ENCODE data around the gene TCP11X2. TPM values are rescaled to one million over a fixed set of nuclear protein-coding genes. Genes with fewer than 3 reads are reported as not detected.

TCP11X2 gene
- 1.8 TPM for total RNA-seq

DNA sequence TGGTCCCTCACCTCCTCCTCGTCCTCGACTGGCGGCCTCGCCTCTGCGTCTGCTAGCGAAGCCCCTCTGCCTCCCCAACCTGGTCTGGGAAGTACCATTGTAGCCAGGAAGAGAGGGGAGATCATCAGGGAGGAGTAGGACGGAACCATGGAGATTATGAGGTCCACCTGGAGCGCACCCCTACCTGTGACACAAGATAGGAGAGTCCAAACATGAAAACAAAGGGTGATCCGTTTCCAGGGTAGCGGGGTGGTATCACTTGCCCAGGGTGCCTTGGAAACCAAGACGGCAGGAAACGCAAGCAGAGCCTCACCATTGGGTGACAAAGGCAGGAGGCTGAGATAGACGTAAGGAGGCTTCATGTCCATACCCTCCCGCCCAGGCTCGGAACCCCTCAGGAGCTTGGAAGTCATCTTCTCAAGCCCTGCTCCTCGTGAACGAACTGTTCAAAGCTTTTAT is at the start of gene TCP11X2:
TSS of gene TCP11X2 (minus strand) at position 51 of the 459 bp plus-strand sequence.

DNA sequence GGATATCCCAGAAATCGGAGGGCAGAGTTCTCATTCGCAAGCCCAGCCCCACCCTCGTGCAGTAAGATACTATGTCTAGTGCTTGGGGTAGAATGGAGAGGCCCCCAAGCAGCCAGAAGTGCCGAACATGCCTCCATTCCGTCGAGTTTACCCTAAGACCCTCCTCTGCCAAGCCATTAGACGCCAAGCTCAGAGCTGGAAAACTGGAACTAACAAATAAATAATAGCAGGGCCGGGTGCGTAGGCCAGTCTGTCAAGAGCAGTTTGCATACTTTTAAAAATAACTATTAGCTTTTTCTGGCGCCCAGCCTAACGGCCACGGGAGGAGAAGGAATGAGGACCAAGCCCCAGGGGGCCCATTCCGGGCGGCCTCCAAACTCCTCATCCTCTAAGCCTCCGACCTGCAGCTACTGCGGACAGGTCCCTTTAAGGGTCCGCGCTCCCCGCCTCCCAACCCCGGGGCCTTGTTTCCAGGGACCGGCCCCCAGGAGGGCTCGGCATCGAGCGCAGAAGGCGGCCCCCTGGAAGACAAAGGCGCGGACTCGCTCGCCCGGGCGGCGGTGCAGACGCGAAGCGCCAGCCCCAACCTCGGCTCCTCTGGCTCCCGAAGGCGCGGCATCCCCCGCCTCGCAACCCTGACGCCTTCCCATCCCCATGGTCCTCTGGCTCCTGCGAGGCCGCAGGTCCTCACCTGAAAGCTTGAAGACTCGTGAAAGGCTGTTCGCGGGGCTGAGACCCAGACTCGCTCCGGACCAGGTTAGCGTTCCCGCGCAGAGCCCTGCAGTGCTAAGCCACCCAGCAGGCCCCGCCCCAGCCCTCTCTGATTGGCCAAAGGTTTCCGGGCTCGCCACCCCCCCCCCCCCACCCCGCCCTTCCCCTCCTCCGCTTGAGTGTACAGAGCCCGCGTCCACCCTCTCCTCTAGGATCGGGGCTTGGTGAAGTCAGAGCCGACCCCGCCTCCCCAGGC is 44.6 kb upstream of the TCP11X2 start, which contains the start of gene TMSB15A:
TSS of gene TMSB15A (minus strand) at position 765 of the 967 bp plus-strand sequence.

DNA sequence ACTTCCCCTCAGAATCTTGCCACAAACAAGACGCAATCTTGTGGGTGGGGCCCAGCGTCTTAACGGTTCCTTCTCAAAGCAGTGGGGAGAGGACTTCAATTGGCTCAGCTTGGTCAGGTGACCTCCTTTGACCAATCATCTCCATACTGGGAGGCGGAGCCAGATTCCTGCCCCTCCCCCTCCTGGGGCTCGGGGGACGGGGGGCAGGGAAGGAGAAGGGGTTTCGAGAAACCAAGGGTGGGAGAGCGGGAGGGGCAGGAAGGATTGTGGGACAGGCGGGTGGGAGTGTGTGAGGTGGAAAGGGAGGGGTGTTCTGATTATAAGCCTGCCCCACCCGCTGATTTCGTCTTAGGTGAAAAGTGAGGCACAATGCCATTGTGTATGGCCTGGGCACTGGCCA is 31.7 kb downstream of the TCP11X2 start, which contains the start of gene NXF2B:
TSS of gene NXF2B (minus strand) at position 101 of the 400 bp plus-strand sequence. CDS start 59,972 bp downstream, outside the sequence.

Other genes with a start within 250 kb of the TCP11X2 start
- gene NXF2, start 224.6 kb downstream of the TCP11X2 start, total RNA-seq, result 0.23 TPM
- 0.23 TPM for gene NXF2B, start 31.8 kb downstream of the TCP11X2 start, total RNA-seq
- gene TMSB15A, start 44.9 kb upstream of the TCP11X2 start, total RNA-seq, result 97.8 TPM
- 38.1 TPM for gene ARMCX5, start 127.7 kb upstream of the TCP11X2 start, total RNA-seq
- gene GPRASP1, start 179.7 kb upstream of the TCP11X2 start, total RNA-seq, result 65.3 TPM
- gene GPRASP2, start 240.6 kb upstream of the TCP11X2 start, total RNA-seq, result 125 TPM
- 67.8 TPM for gene GPRASP3, start 248.9 kb upstream of the TCP11X2 start, total RNA-seq